ENCODE results near the gene EPS15.
"Not testable (repeated sequence)": the region's sequence is repeated elsewhere in the genome, so short reads cannot be mapped to it uniquely, and the experiment has no call there.

Gene EPS15

GRCh38 chr1:51564124-51564523 lies 45.1 kb upstream of the EPS15 start:
- Histone ChIP-seq H3K4me1 (peaks cover 0 to 80% (median 40%) of the 10 kb centered on the region in 4 donors), H3K27me3 (no peaks in the 10 kb centered on the region), H3K4me3 (no peak overlapping the region), H3K27ac (no peak overlapping the region), H3K9me3 (no peaks in the 10 kb centered on the region), H3K36me3 (no peaks in the 10 kb centered on the region)
- TF ChIP-seq, protein P1, sequence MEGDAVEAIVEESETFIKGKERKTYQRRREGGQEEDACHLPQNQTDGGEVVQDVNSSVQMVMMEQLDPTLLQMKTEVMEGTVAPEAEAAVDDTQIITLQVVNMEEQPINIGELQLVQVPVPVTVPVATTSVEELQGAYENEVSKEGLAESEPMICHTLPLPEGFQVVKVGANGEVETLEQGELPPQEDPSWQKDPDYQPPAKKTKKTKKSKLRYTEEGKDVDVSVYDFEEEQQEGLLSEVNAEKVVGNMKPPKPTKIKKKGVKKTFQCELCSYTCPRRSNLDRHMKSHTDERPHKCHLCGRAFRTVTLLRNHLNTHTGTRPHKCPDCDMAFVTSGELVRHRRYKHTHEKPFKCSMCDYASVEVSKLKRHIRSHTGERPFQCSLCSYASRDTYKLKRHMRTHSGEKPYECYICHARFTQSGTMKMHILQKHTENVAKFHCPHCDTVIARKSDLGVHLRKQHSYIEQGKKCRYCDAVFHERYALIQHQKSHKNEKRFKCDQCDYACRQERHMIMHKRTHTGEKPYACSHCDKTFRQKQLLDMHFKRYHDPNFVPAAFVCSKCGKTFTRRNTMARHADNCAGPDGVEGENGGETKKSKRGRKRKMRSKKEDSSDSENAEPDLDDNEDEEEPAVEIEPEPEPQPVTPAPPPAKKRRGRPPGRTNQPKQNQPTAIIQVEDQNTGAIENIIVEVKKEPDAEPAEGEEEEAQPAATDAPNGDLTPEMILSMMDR (IDR thresholded peaks at IDR 0.05) = no peak
- no peak for DNase-seq
- intact Hi-C loops (cut with DNase I; ENCODE audit: low total_unique reads) = no loop called here

- no peak for DNase-seq
- Histone ChIP-seq H3K9me3 (no peaks in the 10 kb centered on the region), H3K4me1 (peaks cover 0 to 57% (median 17%) of the 10 kb centered on the region in 4 donors), H3K27ac (no peak overlapping the region), H3K27me3 (no peaks in the 10 kb centered on the region), H3K4me3 (no peak overlapping the region), H3K36me3 (no peaks in the 10 kb centered on the region)
- intact Hi-C loops (cut with DNase I; ENCODE audit: low total_unique reads) = no loop called here
- TF ChIP-seq, protein P1 (IDR thresholded peaks at IDR 0.05) = no peak
Measured at GRCh38 chr1:51561702-51562101, 42.6 kb upstream of the EPS15 start.

GRCh38 chr1:51560895-51561294 lies 41.8 kb upstream of the EPS15 start:
- intact Hi-C loops (cut with DNase I; ENCODE audit: low total_unique reads); H3K27me3 ChIP-seq; H3K9me3 ChIP-seq; H3K36me3 ChIP-seq; H3K4me3 ChIP-seq: not testable (repeated sequence)
- H3K27ac ChIP-seq = peak overlapping the region in 1 of 2 donors; percentile 29
- peak in 1 of 2 donors; percentile 67 for DNase-seq
- peaks cover 0 to 49% (median 13%) of the 10 kb centered on the region in 4 donors for H3K4me1 ChIP-seq

- no peaks in the 10 kb centered on the region for H3K36me3 ChIP-seq
- H3K4me3 ChIP-seq = no peak overlapping the region
Measured at GRCh38 chr1:51560034-51560433, 41.0 kb upstream of the EPS15 start.

GRCh38 chr1:51559501-51559900 lies 40.4 kb upstream of the EPS15 start:
- H3K4me3 ChIP-seq = no peak overlapping the region
- H3K27ac ChIP-seq = no peak overlapping the region
- intact Hi-C loops (cut with DNase I; ENCODE audit: low total_unique reads) = no loop called here
- DNase-seq = no peak
- no peaks in the 10 kb centered on the region for H3K9me3 ChIP-seq
- TF ChIP-seq, protein P1 (IDR thresholded peaks at IDR 0.05) = no peak
- peaks cover 0 to 41% (median 10%) of the 10 kb centered on the region in 4 donors for H3K4me1 ChIP-seq
- H3K36me3 ChIP-seq = no peaks in the 10 kb centered on the region
- H3K27me3 ChIP-seq = no peaks in the 10 kb centered on the region

More at GRCh38 chr1:51560034-51560433, 41.0 kb upstream of the EPS15 start:
- no peak for DNase-seq
- H3K4me1 ChIP-seq = peaks cover 0 to 41% (median 12%) of the 10 kb centered on the region in 4 donors
- no peaks in the 10 kb centered on the region for H3K9me3 ChIP-seq
- TF ChIP-seq, protein P1 (IDR thresholded peaks at IDR 0.05) = no peak
- H3K27me3 ChIP-seq = no peaks in the 10 kb centered on the region
- intact Hi-C loops (cut with DNase I; ENCODE audit: low total_unique reads) = no loop called here
- H3K27ac ChIP-seq = peak overlapping the region in 1 of 2 donors; percentile 29

- Histone ChIP-seq H3K27ac (no peak overlapping the region), H3K4me1 (peaks cover 0 to 38% (median 8%) of the 10 kb centered on the region in 4 donors), H3K36me3 (no peaks in the 10 kb centered on the region), H3K27me3 (no peaks in the 10 kb centered on the region), H3K4me3 (no peak overlapping the region), H3K9me3 (no peaks in the 10 kb centered on the region)
- intact Hi-C loops (cut with DNase I; ENCODE audit: low total_unique reads) = no loop called here
- DNase-seq = no peak
- TF ChIP-seq, protein P1 (IDR thresholded peaks at IDR 0.05) = no peak
Measured at GRCh38 chr1:51559064-51559500, 40.0 kb upstream of the EPS15 start.
